ENCODE measurements around the gene MAP3K12. TPM values are rescaled to one million over a fixed set of nuclear protein-coding genes. Genes with fewer than 3 reads are reported as not detected.
A peak's percentile ranks its signal among the peaks of the same experiment; 100 is the strongest.

The MAP3K12 gene
- total RNA-seq, 2 donors from 2014 or later = 5.5 to 8.1 TPM

- WGBS, 2 experiments (ENCODE audit: insufficient coverage in 1 of 2, insufficient read length in 1 of 2) = 95 to 99% methylated on average over 3 of the region's 3 CpGs
- no peak for DNase-seq
- H3K36me3 ChIP-seq (ENCODE audit: control insufficient read depth, insufficient read depth, low read length) = peaks cover 58% of the 10 kb centered on the region
- Mint-ChIP-seq H3K36me3 (ENCODE audit: low read depth) (peaks cover 43% of the 10 kb centered on the region), H3K4me1 (peaks cover 13% of the 10 kb centered on the region), H3K9me3 (no peaks in the 10 kb centered on the region), H3K27ac (no peak overlapping the region), H3K27me3 (ENCODE audit: insufficient read depth) (no peaks in the 10 kb centered on the region), H3K4me3 (no peak overlapping the region)
- TF ChIP-seq CTCF (conservative IDR thresholded peaks at IDR 0.05) = no peak
- H3K4me3 ChIP-seq (ENCODE audit: low read length) = no peak overlapping the region
- no peak overlapping the region for H3K27ac ChIP-seq (ENCODE audit: low read depth, low read length)
- no peaks in the 10 kb centered on the region for H3K4me1 ChIP-seq (ENCODE audit: control insufficient read depth, insufficient read depth, low read length)
- H3K27me3 ChIP-seq (ENCODE audit: control insufficient read depth, insufficient read depth, low read length, poor library complexity, severe bottlenecking) = no peaks in the 10 kb centered on the region
- H3K9me3 ChIP-seq (ENCODE audit: control insufficient read depth, low read length) = no peaks in the 10 kb centered on the region
- H3K9ac ChIP-seq (ENCODE audit: extremely low read depth, low read length, poor library complexity, severe bottlenecking) = no peak overlapping the region
Observed at GRCh38 chr12:53539526-53539925, 40.3 kb upstream of the MAP3K12 start.

GRCh38 chr12:53538209-53538689 is 39.0 kb upstream of the MAP3K12 start:
- no peaks in the 10 kb centered on the region for H3K27me3 Mint-ChIP-seq (ENCODE audit: insufficient read depth)
- Histone ChIP-seq H3K9me3 (ENCODE audit: control insufficient read depth, low read length) (no peaks in the 10 kb centered on the region), H3K27ac (ENCODE audit: low read depth, low read length) (no peak overlapping the region), H3K9ac (ENCODE audit: extremely low read depth, low read length, poor library complexity, severe bottlenecking) (no peak overlapping the region), H3K4me3 (ENCODE audit: low read length) (no peak overlapping the region), H3K36me3 (ENCODE audit: control insufficient read depth, insufficient read depth, low read length) (peaks cover 67% of the 10 kb centered on the region), H3K27me3 (ENCODE audit: control insufficient read depth, insufficient read depth, low read length, poor library complexity, severe bottlenecking) (no peaks in the 10 kb centered on the region), H3K4me1 (ENCODE audit: control insufficient read depth, insufficient read depth, low read length) (no peaks in the 10 kb centered on the region)
- TF ChIP-seq CTCF (conservative IDR thresholded peaks at IDR 0.05) = no peak
- H3K4me3 Mint-ChIP-seq = no peak overlapping the region
- H3K4me1 Mint-ChIP-seq = peaks cover 9% of the 10 kb centered on the region
- peak overlapping the region; percentile 78 for H3K27ac Mint-ChIP-seq
- peaks cover 51% of the 10 kb centered on the region for H3K36me3 Mint-ChIP-seq (ENCODE audit: low read depth)
- DNase-seq = peak; percentile 58
- no peaks in the 10 kb centered on the region for H3K9me3 Mint-ChIP-seq
- 58 to 63% methylated on average over 1 of the region's 1 CpG for WGBS, 2 experiments (ENCODE audit: insufficient coverage in 1 of 2, insufficient read length in 1 of 2)

GRCh38 chr12:53536962-53537361 is 37.7 kb upstream of the MAP3K12 start:
- Histone ChIP-seq H3K9ac (ENCODE audit: extremely low read depth, low read length, poor library complexity, severe bottlenecking) (no peak overlapping the region), H3K9me3 (ENCODE audit: control insufficient read depth, low read length) (no peaks in the 10 kb centered on the region), H3K27ac (ENCODE audit: low read depth, low read length) (no peak overlapping the region), H3K36me3 (ENCODE audit: control insufficient read depth, insufficient read depth, low read length) (peaks cover 72% of the 10 kb centered on the region), H3K4me3 (ENCODE audit: low read length) (no peak overlapping the region), H3K4me1 (ENCODE audit: control insufficient read depth, insufficient read depth, low read length) (no peaks in the 10 kb centered on the region), H3K27me3 (ENCODE audit: control insufficient read depth, insufficient read depth, low read length, poor library complexity, severe bottlenecking) (no peaks in the 10 kb centered on the region)
- Mint-ChIP-seq H3K4me1 (peaks cover 9% of the 10 kb centered on the region), H3K9me3 (no peaks in the 10 kb centered on the region), H3K4me3 (no peak overlapping the region), H3K27ac (no peak overlapping the region), H3K36me3 (ENCODE audit: low read depth) (peaks cover 55% of the 10 kb centered on the region), H3K27me3 (ENCODE audit: insufficient read depth) (no peaks in the 10 kb centered on the region)
- DNase-seq = no peak
- 93% methylated on average over 3 of the region's 3 CpGs; no CpG with 5 or more reads in 1 of the 2 experiments for WGBS, 2 experiments (ENCODE audit: insufficient coverage in 1 of 2, insufficient read length in 1 of 2)
- no peak for TF ChIP-seq CTCF (conservative IDR thresholded peaks at IDR 0.05)
